GM21423 (cell line): ENCODE measurements around the gene MTRF1.

Experiments
- ATAC-seq: cut with Tn5 transposase; IDR thresholded peaks from one replicate; pipeline ENCODE4 v1.9.1; 2021; ENCODE audit warnings: mild to moderate bottlenecking, moderate library complexity; ENCODE audit not compliant: unreplicated experiment

The MTRF1 gene

GRCh38 chr13:41231025-41231677, 32.2 kb downstream of the MTRF1 start:
- no peak for ATAC-seq

DNA sequence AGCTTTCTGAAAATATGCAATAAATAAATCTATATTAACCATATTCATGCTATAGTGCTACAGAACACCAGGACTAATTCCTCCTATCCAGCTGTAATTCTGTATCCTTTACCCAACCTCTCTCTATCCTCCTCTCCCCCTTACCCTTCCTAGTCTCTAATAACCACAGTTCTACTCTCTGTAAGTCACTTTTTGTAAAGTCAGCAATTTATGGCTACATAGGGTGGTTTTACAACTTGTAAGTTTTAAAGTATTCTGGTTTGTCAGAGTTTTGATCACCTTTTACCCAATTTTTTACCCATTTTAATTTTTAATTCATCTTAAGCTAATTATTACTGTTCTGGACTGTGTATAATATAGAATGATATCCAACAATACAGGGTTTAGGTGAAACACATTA, 34.0 kb downstream of the MTRF1 start:
- no peak for ATAC-seq

DNA sequence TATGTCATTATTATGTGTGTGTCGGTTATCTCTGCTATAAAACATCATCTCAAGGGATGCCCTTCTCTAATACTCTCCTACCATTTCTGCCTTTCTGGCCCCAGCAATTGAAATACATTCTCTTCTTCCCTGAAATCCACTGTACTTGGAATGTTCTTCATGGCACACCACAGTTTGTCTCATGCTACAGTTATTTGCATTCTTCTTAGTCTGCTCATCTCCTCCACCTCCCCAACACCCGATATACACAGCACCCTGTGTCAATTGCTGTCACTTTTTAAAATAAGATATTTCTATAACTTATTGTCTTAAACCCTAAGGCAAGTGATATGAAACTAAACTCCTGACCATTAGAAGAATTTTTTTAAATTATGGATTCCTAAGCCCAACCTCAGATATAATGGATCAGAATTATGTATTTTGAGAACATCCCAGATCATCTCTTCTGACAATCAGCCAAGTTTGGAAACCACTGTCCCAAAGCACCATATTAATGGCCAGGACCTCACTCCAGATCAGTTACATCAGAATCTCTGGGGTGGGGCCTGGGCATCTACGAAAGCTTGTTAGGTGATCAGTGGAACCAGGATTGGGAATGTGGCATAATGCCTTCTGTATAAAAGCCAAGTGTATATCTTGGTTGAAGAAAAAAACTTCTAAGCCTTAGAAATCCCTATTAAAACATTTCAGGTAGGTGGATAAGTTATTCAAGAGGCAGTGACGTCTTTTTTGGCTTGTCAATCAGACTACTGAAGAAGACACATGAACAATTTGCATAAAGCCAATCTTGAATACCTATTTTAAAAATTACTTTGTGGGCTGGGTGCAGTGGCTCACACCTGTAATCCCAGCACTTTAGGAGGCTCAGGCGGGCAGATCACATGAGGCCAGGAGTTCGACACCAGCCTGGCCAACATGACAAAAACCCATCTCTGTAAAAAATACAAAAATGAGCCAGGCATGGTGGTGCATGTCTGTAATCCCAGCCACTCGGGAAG, 39.0 kb downstream of the MTRF1 start:
- ATAC-seq: no peak

- peak; percentile 74 for ATAC-seq
Measured at GRCh38 chr13:41222259-41222852, 41.0 kb downstream of the MTRF1 start.

DNA sequence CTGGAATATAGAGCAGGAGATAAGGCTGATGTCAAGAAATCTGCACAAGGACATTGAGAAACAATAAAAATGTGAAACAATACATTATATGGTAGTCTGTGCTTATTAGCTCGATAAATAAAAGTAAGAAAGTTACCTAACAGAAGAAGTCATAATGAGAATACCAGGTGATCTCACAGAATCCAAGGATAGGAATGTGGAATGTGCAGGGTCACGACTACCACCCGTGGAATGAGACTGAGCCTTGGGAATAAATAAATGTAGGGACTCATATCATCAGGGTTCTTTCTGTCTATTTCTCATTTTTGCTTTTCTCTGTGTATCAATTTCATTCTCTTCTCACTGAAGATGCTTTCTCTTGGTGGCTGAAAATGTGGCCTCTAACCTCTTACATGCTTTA, 43.0 kb downstream of the MTRF1 start:
- no peak for ATAC-seq

DNA sequence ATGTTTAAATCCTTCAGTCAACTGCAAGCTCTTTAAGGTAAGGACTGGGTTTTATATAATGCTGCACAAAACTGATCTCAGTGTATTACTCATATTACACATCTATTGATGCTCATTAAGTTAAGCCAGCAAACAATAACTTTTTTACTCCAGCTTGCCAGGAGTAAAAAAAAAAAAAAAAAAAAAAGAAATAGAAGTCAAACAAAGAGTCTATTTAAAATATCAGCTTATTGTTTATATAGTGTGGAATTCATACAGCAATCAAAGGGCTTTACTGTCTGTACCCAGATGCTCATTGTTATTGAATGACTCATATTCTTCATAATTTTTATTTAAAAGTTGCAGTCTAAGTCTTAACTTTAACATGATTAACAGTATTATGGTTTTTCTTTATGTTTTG, 47.2 kb downstream of the MTRF1 start:
- ATAC-seq: no peak

DNA sequence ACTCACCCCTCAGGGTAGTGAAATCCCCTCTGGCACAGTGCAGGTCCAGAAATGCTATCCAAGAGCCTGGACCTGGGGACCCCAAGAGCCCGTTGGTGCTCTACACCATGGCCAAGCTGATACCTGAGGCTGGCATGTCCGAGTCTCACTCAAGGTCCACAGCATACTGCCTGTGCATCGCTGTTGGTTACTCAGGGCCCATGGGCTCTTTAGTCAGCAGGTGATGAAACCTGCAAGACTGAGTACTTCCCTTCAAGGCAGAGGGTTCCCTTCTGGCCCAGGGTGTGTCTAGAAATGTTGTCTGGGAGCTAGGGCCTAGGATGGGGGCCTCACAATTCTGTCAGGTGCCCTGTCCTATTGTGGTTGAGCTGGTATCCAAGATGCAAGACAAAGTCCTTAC, 49.5 kb downstream of the MTRF1 start:
- ATAC-seq: no peak

- no peak for ATAC-seq
Measured at GRCh38 chr13:41213316-41213715, 50.1 kb downstream of the MTRF1 start.

DNA sequence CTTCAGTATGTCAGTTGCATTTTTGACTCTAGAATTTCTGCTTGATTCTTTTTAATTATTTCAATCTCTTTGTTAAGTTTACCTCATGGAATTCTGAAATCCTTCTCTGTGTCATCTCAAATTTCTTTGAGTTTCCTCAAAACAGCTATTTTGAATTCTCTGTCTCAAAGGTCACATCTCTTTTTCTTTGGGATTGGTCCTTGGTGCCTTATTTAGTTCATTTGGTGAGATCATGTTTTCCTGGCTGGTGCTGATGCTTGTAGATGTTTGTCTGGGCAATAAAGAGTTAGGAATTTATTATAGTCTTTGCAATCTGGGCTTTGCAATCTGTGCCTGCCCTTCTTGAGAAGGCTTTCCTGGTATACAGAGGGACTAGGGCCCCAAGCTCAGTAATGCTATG, 50.5 kb downstream of the MTRF1 start:
- no peak for ATAC-seq

DNA sequence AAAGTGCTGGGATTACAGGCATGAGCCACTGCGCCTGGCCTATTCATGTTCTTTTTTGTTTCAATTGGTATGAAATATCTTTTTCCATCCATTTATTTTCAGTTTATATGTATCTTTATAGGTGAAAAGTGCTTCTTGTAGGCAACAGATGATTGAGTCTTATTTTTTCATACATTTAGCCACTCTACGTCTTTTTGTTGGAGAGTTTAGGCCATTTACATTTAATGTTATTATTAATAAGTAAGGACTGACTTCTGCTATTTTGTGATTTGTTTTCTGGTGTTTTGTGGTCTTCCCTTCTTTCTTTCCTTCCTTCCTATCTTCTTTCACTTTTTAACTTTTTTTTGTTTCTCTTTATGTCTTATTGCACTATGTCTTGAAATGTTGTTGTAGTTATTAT, 52.3 kb downstream of the MTRF1 start:
- no peak for ATAC-seq

GRCh38 chr13:41206467-41206866, 56.9 kb downstream of the MTRF1 start:
- ATAC-seq: no peak

DNA sequence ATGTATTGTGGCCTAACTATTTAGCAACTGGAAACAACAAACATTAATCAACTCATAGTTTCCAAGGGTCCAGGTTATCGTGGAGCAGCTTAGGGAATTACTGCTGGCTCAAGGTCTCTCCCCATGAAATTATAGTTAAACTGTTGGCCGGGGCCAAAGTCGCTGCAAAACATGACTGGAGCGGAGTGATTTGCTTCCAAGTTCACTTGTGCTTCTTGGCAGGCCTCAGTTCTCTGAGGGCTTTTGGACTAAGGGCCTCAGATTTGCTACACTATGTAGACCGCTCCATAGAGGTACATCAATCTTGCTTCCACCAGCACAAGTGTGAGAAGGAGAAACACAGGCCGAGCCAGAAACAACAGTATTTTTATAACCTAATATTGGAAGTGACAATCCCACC, 59.6 kb downstream of the MTRF1 start:
- no peak for ATAC-seq

DNA sequence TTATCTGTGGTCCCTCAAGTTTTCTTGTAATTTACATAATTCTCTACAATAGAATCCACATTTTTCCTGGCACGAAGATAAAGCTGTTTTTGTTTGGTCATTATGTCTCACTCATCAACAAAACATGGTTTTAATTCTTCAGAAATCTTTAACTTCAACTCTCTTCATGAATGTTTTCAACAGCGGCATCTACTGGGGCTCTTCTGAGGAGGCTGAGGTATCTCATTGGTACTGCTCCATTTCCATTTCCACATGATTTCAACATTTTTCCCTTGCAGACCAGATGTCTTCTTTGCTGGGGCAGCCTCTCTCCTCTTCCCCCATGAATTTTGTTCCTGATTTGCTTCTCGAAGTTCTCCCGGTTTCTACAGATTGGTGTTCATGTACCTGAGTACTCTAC, 63.2 kb downstream of the MTRF1 start:
- ATAC-seq: no peak

- peak; percentile 69 for ATAC-seq
Measured at GRCh38 chr13:41199526-41199925, 63.9 kb downstream of the MTRF1 start.

GRCh38 chr13:41199079-41199478, 64.3 kb downstream of the MTRF1 start:
- ATAC-seq: no peak

- no peak for ATAC-seq
Measured at GRCh38 chr13:41196620-41197019, 66.8 kb downstream of the MTRF1 start.

DNA sequence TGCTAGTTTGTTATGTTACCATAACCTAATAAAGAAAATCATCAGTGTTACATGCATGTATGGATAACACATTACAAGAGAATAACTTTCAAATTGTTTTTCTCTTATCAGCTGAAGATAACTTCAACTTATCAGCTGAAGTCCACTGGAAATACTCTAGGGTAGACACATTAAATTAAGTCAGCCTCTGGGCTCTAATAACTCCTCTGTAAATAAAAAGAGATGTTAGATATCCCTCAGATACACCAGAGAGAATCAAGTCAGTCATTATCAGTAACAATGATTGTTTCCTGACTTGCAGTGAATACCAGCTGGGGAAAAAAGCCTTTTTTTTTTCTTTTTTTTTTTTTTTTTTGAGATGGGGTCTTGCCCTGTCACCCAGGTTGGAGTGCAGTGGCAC, 67.4 kb downstream of the MTRF1 start:
- no peak for ATAC-seq

DNA sequence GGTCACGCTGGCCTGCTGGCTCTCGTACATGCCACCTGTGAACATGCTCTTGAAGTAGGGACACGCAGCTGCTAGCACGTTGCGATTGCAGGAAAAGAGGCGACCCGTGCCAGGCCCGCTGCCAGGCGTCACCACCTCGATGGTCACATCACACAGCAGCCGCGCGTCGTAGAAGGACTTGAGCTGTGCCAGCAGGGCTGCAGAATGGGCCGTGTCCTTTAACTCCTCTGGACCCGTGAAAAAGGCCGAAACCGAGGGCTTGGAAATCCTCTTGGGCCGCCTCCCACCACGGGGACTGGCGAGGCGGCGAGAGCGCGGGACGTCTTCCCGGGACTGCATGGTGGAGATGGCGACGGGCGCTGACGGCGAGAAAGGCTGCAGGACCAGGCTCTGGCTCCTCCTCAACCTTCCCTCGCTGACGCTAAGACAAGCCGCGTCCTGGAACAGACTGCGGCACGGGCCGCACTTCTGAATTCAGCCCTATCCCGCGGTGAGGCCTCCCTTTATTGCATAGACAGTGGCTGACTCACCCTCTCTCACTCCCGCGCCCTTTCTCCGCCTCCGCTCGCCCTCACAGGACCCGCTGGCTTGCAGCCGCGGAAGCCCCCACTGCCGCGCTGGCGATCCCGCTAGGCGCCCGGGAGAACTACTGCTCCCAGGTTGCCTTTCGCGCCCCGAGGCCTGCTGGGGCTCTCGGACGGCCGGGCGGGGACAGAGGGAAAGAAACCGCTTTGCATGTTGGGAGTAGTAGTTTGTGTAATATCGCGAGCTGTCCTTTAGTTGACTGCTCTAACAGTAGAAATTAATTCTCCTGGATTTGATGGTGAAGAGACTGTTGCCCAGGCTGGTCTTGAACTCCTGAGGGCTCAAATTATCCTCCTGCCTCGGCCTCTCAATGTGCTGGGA, 69.2 kb downstream of the MTRF1 start, which contains the start of gene KBTBD7:
KBTBD7 (minus strand) TSS at position 651 of the 906 bp plus-strand sequence; CDS start at position 339, 312 bp downstream.
- peak; percentile 97 for ATAC-seq

- ATAC-seq: no peak
Measured at GRCh38 chr13:41193469-41193868, 69.9 kb downstream of the MTRF1 start.

DNA sequence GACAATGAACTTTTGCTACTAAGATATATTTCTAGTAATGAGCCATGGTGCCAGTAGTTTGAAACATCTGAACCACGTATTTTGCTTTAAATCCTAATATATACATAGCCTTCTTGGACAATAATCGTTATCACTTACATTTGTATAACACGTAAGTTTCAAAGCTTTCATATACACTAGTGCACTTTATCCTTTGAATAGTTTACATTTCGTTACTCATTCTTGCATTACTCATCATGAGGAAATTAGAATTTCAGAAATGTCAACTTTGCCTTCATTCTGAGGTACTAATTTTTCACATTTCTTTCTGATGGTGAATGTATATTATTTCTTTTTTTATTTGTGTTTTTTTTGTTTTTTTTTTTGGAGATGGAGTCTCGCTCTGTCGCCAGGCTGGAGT, 74.8 kb downstream of the MTRF1 start:
- ATAC-seq: no peak

DNA sequence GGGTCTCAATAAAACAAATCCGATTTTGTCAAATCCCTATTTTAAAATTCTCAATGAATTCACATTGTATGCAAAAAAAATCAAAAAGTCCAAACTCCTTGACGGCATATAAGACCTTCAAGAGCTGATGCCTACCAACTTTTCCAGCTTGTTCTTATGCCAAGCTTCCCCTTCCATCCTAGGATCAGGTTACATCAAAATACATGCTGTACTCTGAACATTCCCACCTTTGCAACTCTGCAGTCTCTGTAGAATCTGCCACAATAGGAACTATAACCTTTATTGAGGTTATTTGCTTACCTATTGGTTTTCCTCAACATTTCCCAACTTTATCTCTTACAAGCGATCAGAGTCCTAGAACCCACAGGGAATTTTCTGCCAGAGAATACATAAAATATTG, 76.9 kb downstream of the MTRF1 start:
- ATAC-seq: no peak
